Stimulated activated CD4-positive, alpha-beta T cell treated with anti-CD3 and anti-CD28 coated beads, Interleukin-12 subunit alpha, Interleukin-12 subunit beta, amount 100 ng/mL, for 24 hours (primary cell): ENCODE results near the gene ABCD3.

Experiments
- DNase-seq, 2 experiments: peaks; one replicate each; pipeline ENCODE4 v3.0.0-alpha.2; 2020; ENCODE audit warnings: low read depth in 2 of 2

Gene ABCD3

GRCh38 chr1:94526152-94526980, 108.2 kb downstream of the ABCD3 start:
- no peak for DNase-seq

DNA sequence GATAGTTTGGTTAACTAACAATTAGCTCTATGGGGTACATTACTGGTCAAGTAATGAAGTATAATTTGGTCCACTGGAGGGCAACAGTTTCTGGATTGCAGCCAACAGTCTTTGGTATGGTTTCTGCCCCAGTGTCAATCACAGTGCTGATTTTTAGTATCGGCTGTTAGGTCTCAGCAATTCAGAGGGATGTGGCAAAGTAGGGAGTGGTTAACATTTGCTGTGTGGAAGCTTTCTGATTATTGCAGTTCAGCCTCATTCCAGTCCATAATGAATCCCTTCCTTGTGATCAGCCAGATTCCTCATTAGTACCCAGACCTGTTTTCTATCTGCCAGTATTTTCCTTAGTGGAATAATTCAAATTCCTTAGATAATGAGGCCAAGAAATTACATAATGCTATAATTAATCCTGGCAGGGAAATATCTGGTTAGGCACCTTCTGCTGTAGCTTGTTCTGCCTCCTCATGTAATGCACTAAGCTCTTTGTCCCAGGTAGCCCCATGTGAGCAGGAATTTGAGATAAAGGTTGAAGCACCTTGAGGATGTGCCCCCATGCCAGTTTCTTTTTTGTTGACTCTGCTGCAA, 109.3 kb downstream of the ABCD3 start:
- no peak for DNase-seq

DNA sequence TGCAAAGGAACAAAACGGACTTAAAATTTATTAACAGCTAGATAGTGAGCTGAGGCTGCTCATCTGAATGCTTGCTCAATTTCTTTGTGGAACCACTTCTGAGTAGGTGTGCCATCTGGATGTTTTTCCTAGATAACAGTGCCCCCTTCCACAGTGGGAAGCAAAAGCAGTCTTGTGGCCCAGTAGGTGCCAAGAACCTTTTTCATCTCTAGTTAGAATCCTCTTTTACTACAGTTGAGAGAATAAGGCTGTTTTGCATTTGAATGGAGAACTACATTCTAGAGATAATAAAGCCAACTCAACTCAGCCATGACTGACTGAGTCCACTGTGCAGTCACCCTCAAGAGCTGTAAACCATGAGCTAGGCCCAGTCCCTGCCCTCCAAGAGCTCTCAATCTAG, 110.1 kb downstream of the ABCD3 start:
- DNase-seq = no peak

DNA sequence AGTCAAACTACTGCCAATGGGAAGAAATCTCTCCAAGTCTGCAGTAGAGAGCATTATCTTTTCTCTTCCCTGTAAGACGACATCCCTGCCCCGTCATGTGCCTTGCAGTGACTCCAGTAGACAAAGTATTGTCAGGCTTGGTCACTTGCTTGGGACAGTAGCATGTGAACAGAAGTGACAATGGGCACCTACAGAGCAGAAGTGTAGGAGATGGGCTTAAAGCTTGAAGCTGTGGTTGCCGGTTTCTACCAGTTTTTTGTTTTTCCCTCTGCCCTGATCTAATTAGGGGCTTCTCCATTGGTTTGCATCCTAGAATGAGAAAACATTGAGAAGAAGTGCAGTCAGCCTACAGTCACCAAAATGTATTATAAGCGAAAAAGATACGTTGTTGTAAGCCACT, 110.6 kb downstream of the ABCD3 start:
- DNase-seq = no peak

DNA sequence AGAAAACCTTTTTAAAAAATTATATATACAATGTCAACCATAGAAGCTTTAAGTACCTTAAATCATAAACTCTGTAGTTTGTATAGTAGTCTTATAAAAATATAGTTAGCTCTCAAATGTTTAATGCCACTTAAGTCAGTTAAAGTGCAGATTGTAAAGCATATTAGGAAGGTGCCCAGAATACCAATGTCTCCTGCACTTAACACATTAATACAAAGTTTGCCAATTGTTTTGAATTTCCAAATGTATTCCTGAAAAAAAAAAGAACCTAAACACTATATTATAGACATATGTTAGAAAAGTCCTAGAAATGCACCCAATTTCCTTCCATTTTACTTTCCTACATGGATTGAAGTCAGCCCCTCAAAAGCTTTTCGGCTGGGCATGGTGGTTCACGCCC, 111.2 kb downstream of the ABCD3 start:
- no peak for DNase-seq

- DNase-seq = no peak
These were observed 112.2 kb downstream of the ABCD3 start for GRCh38 chr1:94530373-94530878.

DNA sequence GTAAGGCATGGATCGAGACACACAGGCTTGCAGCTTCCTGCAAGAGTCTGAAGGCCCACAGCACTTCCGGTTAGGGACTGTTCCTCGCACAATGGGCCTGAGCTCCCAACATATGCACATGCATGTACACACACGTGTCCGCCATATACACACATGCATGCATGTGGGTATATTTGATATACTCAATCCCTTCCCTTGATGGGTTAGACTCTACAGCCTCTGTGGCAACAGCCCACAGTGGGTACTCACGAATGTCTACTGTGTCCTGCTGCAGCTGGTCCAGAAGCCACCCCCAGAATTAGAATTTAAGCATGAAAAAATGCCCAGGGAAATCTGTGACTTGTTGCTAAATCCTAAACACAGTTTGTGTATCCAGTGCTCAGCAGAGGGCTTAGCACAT, 113.5 kb downstream of the ABCD3 start:
- DNase-seq = no peak

DNA sequence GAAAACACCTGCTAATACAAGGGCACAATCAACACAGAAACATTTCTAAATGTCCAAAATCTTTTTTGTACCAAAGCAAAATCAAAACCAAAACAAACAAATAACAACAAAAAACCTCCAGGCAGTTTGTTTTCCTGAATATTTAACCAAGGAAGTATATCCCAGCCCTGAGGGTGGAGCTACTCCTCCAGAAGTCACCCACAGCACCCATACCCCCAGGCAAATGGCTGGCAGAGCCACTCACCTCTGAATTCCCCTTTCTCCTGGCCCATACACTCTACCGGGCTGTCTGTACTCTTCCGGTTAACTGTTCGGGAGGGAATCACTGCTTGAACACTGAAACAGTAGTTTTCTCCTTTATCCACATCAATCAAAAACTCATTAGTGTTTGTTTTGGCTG, 113.9 kb downstream of the ABCD3 start:
- no peak for DNase-seq

- no peak for DNase-seq
These were observed 116.9 kb downstream of the ABCD3 start for GRCh38 chr1:94535095-94535494.

GRCh38 chr1:94535879-94536278, 117.7 kb downstream of the ABCD3 start:
- DNase-seq = no peak

DNA sequence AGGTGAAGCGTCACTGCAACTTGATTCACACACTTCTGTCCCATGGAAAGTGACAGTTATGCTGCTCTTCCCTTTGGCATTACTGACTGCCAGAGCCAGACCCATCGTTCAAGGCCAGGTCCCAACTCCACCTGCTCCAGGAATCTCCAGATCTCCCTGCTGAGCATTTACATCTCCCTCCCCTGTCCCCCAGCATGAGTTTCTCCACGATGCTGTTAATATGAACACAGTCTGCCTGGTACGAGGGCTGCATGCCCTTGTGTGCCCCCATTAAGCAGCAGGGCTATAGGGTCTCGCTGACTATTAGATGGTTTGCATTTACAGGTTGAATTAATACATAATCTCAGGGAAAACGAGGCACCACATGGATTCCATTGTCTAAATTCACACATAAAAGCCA, 119.1 kb downstream of the ABCD3 start:
- DNase-seq = no peak

- DNase-seq = no peak
These were observed 120.1 kb downstream of the ABCD3 start for GRCh38 chr1:94538243-94538827.

- DNase-seq = no peak
These were observed 121.3 kb downstream of the ABCD3 start for GRCh38 chr1:94539496-94539895.

DNA sequence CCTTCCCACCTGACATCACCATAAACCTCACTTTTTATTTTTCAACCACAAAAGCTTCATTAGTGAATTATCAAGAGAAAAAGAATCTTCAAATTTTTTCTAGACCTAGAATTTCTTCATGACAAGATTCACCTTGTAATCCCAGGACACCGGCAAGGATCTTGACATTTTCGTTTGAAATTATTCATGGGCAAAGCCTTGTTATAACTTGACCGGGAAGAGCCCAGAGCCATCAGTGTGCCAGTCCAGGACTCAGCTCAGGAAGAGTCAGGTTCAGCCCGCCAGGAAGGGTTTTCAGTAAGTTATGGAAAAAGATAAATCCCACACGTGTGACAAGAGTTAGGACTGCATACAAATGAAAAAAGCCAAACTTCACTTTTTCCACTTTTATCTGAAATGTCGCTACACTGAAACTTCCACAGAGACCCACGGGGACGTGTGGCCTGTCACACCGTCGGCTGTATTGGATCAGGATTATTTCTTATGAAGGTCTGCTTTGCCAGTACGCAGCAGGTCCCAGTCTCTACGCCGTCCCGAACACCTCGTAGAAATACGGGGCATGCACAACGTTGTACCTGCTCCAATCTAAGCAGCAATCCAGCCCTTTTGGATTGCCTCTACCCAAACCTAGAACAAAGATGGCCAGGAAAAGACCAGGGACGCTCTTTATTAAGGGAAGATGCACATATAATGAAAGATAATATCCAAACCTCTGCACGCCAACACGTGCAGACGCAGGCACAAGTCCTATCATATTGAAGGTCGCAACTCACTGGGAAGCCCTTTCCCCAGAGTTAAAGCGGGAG, 122.5 kb downstream of the ABCD3 start:
- no peak for DNase-seq

- DNase-seq = peak; percentile 56 to 77
These were observed 123.3 kb downstream of the ABCD3 start, which contains the start of gene F3 for GRCh38 chr1:94541246-94542087. Gene F3 (minus strand): TSS chr1:94541759. CDS start chr1:94541636, 123 bp downstream.

DNA sequence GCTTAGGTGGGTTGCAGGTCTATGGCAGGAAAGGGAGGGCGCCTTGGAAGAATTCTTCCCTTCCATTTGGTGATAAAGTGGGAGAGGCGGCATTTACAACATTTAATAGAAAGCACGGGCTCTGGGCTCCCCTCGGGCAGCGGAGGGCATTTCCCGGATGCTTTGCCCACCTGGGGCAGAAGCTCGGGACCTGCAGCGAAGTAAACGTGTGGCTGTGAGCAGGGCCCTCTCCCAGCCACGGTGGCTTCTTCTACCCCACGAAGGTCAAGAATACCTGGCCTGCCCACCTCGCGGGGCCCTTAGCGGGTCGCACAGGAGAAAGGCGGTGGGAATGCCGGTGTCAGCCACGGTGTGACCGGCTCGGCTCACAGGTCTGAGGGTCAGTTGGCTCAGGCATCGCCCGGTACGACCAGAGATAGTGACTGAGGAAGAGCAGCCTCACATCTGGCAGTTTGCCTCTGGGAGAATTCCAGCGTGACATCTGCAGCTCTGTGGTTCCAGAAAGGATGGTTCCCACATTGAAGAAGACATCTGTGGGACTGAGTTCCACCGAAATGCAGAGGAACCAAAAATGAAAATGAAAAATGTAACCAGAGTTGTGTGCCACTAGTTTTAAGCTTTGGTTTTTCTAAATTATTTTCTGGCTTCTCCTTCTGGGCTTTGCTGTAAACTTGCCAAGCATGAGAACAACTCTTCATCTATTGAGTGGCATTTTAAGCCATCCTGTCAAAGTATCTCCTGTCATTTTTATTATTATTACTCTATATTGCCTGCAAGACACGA, 124.1 kb downstream of the ABCD3 start:
- DNase-seq = no peak

DNA sequence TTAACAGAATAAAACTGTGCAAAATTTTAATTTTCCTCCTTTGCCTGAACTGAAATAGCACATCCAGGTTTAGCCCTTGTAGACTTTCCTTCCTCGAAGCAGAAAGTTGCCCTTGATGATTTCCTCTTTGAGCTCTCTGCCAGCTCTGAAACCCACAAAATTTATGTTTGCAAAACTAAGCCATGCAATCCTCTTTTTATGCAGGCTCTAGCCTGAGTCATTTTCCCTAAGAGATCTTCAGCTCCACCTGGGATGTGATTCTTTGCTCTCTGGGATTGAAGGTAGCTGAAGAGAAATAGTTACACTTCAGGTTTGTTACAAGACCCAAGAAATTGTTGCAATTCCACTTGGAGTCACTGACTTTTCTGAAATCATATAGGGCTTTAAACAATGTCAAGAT, 124.8 kb downstream of the ABCD3 start:
- no peak for DNase-seq

GRCh38 chr1:94543893-94544635, 125.9 kb downstream of the ABCD3 start:
- no peak for DNase-seq

GRCh38 chr1:94544706-94545490, 126.7 kb downstream of the ABCD3 start:
- DNase-seq = no peak
